Measurements from ENCODE around the gene ADAM15. TPM values are rescaled to one million over a fixed set of nuclear protein-coding genes. Genes with fewer than 3 reads are reported as not detected.

The ADAM15 gene
- total RNA-seq, 1 experiment from 2014 or later, result 102 TPM

GRCh38 chr1:155043793-155044192, 7.3 kb upstream of the ADAM15 start:
- in situ Hi-C loops (cut with HindIII; ENCODE audit: low pct_unique_long_range_greater_than_20kb, low sequenced_read_pairs), result no loop called here
- DNase-seq (ENCODE audit: low read depth), result no peak

GRCh38 chr1:155044365-155044764, 6.8 kb upstream of the ADAM15 start:
- DNase-seq (ENCODE audit: low read depth), result no peak
- in situ Hi-C loops (cut with HindIII; ENCODE audit: low pct_unique_long_range_greater_than_20kb, low sequenced_read_pairs), result no loop called here

GRCh38 chr1:155044812-155045657, 6.1 kb upstream of the ADAM15 start:
- peak; percentile 68 for DNase-seq (ENCODE audit: low read depth)
- in situ Hi-C loops (cut with HindIII; ENCODE audit: low pct_unique_long_range_greater_than_20kb, low sequenced_read_pairs), result no loop called here

GRCh38 chr1:155048449-155049334, 2.4 kb upstream of the ADAM15 start:
- DNase-seq (ENCODE audit: low read depth), result no peak
- in situ Hi-C loops (cut with HindIII; ENCODE audit: low pct_unique_long_range_greater_than_20kb, low sequenced_read_pairs), result no loop called here

- in situ Hi-C loops (cut with HindIII; ENCODE audit: low pct_unique_long_range_greater_than_20kb, low sequenced_read_pairs), result no loop called here
These were observed 1.2 kb upstream of the ADAM15 start for GRCh38 chr1:155049651-155050559.

GRCh38 chr1:155051342-155051776, 243 bp downstream of the ADAM15 start:
- no peak for DNase-seq (ENCODE audit: low read depth)
- in situ Hi-C loops (cut with HindIII; ENCODE audit: low pct_unique_long_range_greater_than_20kb, low sequenced_read_pairs), result no loop called here

More at GRCh38 chr1:155049651-155050559, 1.2 kb upstream of the ADAM15 start:
- DNase-seq (ENCODE audit: low read depth), result peak; percentile 12

- in situ Hi-C loops (cut with HindIII; ENCODE audit: low pct_unique_long_range_greater_than_20kb, low sequenced_read_pairs), result no loop called here
- peak; percentile 27 for DNase-seq (ENCODE audit: low read depth)
These were observed 772 bp downstream of the ADAM15 start for GRCh38 chr1:155051777-155052398.

GRCh38 chr1:155052439-155053395, 1.6 kb downstream of the ADAM15 start:
- in situ Hi-C loops (cut with HindIII; ENCODE audit: low pct_unique_long_range_greater_than_20kb, low sequenced_read_pairs), result no loop called here
- no peak for DNase-seq (ENCODE audit: low read depth)

- no peak for DNase-seq (ENCODE audit: low read depth)
- in situ Hi-C loops (cut with HindIII; ENCODE audit: low pct_unique_long_range_greater_than_20kb, low sequenced_read_pairs), result no loop called here
These were observed 2.5 kb downstream of the ADAM15 start for GRCh38 chr1:155053531-155054105.

GRCh38 chr1:155057104-155057503, 6.0 kb downstream of the ADAM15 start:
- in situ Hi-C loops (cut with HindIII; ENCODE audit: low pct_unique_long_range_greater_than_20kb, low sequenced_read_pairs), result no loop called here
- DNase-seq (ENCODE audit: low read depth), result no peak

- in situ Hi-C loops (cut with HindIII; ENCODE audit: low pct_unique_long_range_greater_than_20kb, low sequenced_read_pairs), result no loop called here
- DNase-seq (ENCODE audit: low read depth), result no peak
These were observed 6.7 kb downstream of the ADAM15 start for GRCh38 chr1:155057788-155058211.

GRCh38 chr1:155060736-155061135, 9.6 kb downstream of the ADAM15 start:
- in situ Hi-C loops (cut with HindIII; ENCODE audit: low pct_unique_long_range_greater_than_20kb, low sequenced_read_pairs), result no loop called here
- DNase-seq (ENCODE audit: low read depth), result no peak

- in situ Hi-C loops (cut with HindIII; ENCODE audit: low pct_unique_long_range_greater_than_20kb, low sequenced_read_pairs), result no loop called here
- peak; percentile 83 for DNase-seq (ENCODE audit: low read depth)
These were observed 10.4 kb downstream of the ADAM15 start for GRCh38 chr1:155061381-155062150.

GRCh38 chr1:155062151-155062686, 11.1 kb downstream of the ADAM15 start:
- DNase-seq (ENCODE audit: low read depth), result no peak
- in situ Hi-C loops (cut with HindIII; ENCODE audit: low pct_unique_long_range_greater_than_20kb, low sequenced_read_pairs), result no loop called here

GRCh38 chr1:155062702-155063411, 11.7 kb downstream of the ADAM15 start:
- DNase-seq (ENCODE audit: low read depth), result no peak
- in situ Hi-C loops (cut with HindIII; ENCODE audit: low pct_unique_long_range_greater_than_20kb, low sequenced_read_pairs), result no loop called here

Data from Caki2 (cell line).